Measurements from ENCODE around the gene TYRP1.
"Not testable (repeated sequence)": the region's sequence is repeated elsewhere in the genome, so short reads cannot be mapped to it uniquely, and the experiment has no call there.

Gene TYRP1

GRCh38 chr9:12693141-12693540 is at the start of gene TYRP1:
TSS of gene TYRP1 (plus strand) at chr9:12693385. CDS start at chr9:12693997, 612 bp downstream.
- no peak for TF ChIP-seq ZNF274 (IDR thresholded peaks at IDR 0.05; ENCODE audit: low read depth, low read length)
- no peak within 1 kb of the TSS for H3K4me3 ChIP-seq (ENCODE audit: low read length)

- no peak for TF ChIP-seq ZNF274 (IDR thresholded peaks at IDR 0.05; ENCODE audit: low read depth, low read length)
- H3K4me3 ChIP-seq (ENCODE audit: low read length), result no peak overlapping the region
Measured at GRCh38 chr9:12643686-12644085, 49.5 kb upstream of the TYRP1 start.

- no peak for TF ChIP-seq ZNF274 (IDR thresholded peaks at IDR 0.05; ENCODE audit: low read depth, low read length)
- no peak overlapping the region for H3K4me3 ChIP-seq (ENCODE audit: low read length)
Measured at GRCh38 chr9:12648925-12649324, 44.3 kb upstream of the TYRP1 start.

GRCh38 chr9:12651125-12651524 is 42.1 kb upstream of the TYRP1 start:
- TF ChIP-seq ZNF274 (IDR thresholded peaks at IDR 0.05; ENCODE audit: low read depth, low read length), result no peak
- no peak overlapping the region for H3K4me3 ChIP-seq (ENCODE audit: low read length)

- TF ChIP-seq ZNF274 (IDR thresholded peaks at IDR 0.05; ENCODE audit: low read depth, low read length), result no peak
- no peak overlapping the region for H3K4me3 ChIP-seq (ENCODE audit: low read length)
Measured at GRCh38 chr9:12652973-12653372, 40.2 kb upstream of the TYRP1 start.

DNA sequence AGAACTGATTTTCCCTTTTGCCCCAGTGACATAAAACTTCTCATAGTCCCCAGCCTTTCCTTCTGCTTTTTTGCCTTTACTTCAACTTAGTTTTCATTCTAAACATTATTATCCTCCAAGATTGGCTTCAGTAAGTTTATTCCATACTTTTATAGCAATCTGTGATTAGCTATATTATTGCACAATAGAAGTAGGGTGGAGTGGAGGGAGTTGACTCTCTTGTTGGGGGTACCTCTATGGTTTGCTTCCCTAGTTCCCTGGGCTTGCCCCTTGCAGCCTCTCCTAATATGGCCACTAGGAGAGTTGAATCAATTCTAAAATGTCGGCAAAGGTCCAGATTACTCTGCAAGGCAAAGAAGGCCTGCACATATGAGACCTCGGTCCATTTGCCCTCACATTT is 36.4 kb upstream of the TYRP1 start:
- H3K4me3 ChIP-seq (ENCODE audit: low read length), result no peak overlapping the region
- no peak for TF ChIP-seq ZNF274 (IDR thresholded peaks at IDR 0.05; ENCODE audit: low read depth, low read length)

- H3K4me3 ChIP-seq (ENCODE audit: low read length), result no peak overlapping the region
- TF ChIP-seq ZNF274 (IDR thresholded peaks at IDR 0.05; ENCODE audit: low read depth, low read length), result no peak
Measured at GRCh38 chr9:12657233-12657632, 36.0 kb upstream of the TYRP1 start.

DNA sequence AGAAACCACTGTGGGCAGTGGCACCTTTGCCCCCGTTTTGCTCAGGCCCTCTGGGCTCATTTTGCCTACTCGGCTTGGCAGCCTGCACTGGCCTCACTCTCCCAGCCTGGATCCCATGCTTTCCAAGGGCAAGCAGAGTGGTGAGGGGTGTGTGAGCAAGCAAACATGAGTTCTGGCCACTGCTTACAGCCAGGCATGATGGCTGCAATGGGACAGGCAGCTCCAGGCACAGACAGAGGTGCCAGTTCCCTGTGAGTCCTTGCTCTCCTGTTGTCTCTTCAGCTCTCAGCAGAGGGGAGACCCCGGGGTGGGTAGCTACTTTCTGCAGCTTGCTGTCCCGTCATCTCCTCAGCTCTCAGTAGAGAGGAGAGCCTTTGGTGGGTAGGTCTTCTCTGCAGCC is 35.2 kb upstream of the TYRP1 start:
- no peak overlapping the region for H3K4me3 ChIP-seq (ENCODE audit: low read length)
- no peak for TF ChIP-seq ZNF274 (IDR thresholded peaks at IDR 0.05; ENCODE audit: low read depth, low read length)

DNA sequence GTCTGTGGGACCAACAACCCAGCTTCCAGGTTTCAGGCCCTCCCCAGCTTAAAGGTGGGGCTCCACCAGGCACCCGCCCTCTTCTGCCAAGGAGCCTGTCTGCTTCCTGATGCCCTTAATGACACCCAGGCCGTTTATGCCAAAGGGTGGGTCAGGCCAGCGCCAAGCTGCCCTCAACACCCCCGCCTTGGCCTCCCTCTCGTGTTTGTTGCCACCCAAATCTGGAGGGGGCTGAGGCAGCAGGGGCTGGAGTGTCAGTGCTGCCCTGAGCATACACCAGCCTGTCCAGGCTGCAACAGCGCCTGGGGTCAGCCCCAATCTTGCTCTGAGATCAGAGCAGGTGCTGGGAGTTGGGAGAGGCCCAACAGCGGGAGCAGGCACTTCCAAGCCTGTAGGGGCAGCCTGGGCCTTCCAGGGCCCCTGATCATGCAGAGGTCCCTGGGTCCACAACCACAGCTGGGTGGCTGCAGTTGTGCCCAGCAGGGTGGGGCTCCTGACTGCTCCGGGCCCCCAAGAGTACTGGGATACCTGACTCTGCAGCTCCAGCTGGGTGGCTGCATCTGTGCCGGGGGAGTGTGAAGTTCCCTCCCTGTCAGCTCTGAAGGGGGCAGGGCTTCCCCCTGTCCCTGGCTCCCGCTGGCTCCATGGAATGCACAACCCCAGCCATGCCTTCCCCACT is 34.5 kb upstream of the TYRP1 start:
- no peak overlapping the region for H3K4me3 ChIP-seq (ENCODE audit: low read length)
- TF ChIP-seq ZNF274 (IDR thresholded peaks at IDR 0.05; ENCODE audit: low read depth, low read length), result no peak

DNA sequence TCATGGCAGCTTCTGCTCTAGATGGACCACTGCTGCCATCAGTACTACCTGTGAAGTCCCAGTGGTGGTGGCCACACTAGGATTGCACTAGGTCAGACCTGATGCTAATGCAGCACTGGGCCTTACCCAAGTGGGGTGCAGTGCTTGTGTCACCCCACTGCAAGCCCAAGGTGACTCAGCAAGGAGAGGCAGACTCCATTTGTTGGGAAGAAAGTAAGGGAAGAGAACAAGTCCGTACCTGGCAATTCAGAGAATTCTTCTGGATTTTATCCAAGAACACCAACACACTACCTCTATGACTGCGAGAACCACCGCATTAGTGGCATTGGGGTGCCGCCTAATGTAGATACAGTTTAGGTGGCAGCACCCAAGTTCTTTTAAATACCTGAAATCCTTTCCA is 34.0 kb upstream of the TYRP1 start:
- H3K4me3 ChIP-seq (ENCODE audit: low read length), result no peak overlapping the region
- no peak for TF ChIP-seq ZNF274 (IDR thresholded peaks at IDR 0.05; ENCODE audit: low read depth, low read length)

GRCh38 chr9:12666813-12667212 is 26.4 kb upstream of the TYRP1 start:
- no peak for TF ChIP-seq ZNF274 (IDR thresholded peaks at IDR 0.05; ENCODE audit: low read depth, low read length)
- no peak overlapping the region for H3K4me3 ChIP-seq (ENCODE audit: low read length)

DNA sequence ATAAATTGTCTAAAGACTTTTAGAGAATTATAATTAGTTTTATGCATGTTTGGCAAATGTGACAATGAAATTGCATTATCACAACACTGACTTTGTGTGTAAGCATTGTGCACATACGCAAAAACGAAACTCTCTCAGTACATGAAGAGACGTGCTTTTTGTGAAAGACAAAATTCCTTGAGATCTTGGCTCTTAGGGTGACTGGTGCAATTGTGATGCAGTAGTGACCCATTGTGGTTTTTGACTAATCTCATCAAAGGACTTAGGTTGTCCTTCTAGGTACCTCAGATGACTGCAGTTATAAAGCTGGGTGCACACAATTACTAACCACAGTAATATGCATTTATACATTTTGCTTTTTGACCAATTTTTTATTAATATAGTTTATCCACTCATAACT is 25.3 kb upstream of the TYRP1 start:
- no peak for TF ChIP-seq ZNF274 (IDR thresholded peaks at IDR 0.05; ENCODE audit: low read depth, low read length)
- no peak overlapping the region for H3K4me3 ChIP-seq (ENCODE audit: low read length)

DNA sequence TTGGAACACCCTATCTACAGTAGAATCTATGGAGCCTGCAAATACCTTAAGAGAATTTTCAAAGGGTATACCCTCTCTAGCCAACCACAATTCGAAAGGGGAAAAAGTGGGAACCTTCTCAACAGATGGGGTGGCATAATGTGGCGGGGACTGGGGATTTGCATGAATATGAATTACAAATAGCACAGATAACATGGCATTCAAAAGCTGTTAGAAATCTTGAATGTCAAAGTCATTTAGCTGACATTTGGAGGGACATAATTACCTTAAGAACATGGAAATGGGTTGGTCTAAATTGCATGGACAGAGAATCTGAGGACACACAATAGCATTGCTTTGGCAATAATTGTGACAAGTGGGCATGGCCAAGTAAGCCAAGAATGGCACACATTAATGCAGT is 23.2 kb upstream of the TYRP1 start:
- TF ChIP-seq ZNF274 (IDR thresholded peaks at IDR 0.05; ENCODE audit: low read depth, low read length), result no peak
- H3K4me3 ChIP-seq (ENCODE audit: low read length), result no peak overlapping the region

DNA sequence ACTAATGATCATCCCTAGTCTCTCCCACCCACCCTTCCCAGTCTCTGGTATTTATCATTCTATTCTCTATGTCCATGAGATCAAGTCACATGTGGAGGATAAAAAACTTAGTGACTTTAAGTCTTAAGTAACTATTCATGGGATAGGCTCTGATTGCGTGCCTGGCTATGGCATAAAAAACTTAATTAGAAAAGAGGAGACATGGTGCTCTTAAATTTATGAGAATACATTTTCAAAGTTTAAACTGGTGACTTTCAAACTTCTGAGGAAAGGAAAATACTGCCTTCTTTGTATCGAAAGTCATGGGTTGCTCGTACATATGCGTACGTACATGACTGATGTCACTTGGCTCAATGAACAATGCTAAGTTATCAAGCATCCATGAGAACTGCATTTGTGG is 18.2 kb upstream of the TYRP1 start:
- no peak overlapping the region for H3K4me3 ChIP-seq (ENCODE audit: low read length)
- no peak for TF ChIP-seq ZNF274 (IDR thresholded peaks at IDR 0.05; ENCODE audit: low read depth, low read length)

- H3K4me3 ChIP-seq (ENCODE audit: low read length), result not testable (repeated sequence)
Measured at GRCh38 chr9:12677462-12678126, 15.6 kb upstream of the TYRP1 start.

- no peak for TF ChIP-seq ZNF274 (IDR thresholded peaks at IDR 0.05; ENCODE audit: low read depth, low read length)
Measured at GRCh38 chr9:12680341-12680740, 12.8 kb upstream of the TYRP1 start.

More at GRCh38 chr9:12680341-12680740, 12.8 kb upstream of the TYRP1 start:
- H3K4me3 ChIP-seq (ENCODE audit: low read length), result no peak overlapping the region
